Naive B cell (primary cell): Measurements from ENCODE around the gene CXorf49B. TPM values are rescaled to one million over a fixed set of nuclear protein-coding genes. Genes with fewer than 3 reads are reported as not detected.
"Not testable (repeated sequence)": the region's sequence is repeated elsewhere in the genome, so short reads cannot be mapped to it uniquely, and the experiment has no call there.

Experiments
- ATAC-seq, 2 donors: fragments of 150-1000 bp; cut with Tn5 transposase; 2 replicates each; pipeline ENCODE4 v1.10.0; 2021; ENCODE audit warnings: low read depth in 2 of 2, mild to moderate bottlenecking in 2 of 2, moderate library complexity in 2 of 2
- DNase-seq: peaks from one replicate; pipeline ENCODE4 v3.0.0; 2022
- H3K27ac Mint-ChIP-seq, 6 donors: one replicate each; pipeline ENCODE4 v1.8.0; 2020 to 2022; ENCODE audit warnings: mild to moderate bottlenecking in 6 of 6, mixed read lengths in 6 of 6, moderate library complexity in 5 of 6, inconsistent platforms in 2 of 6
- H3K27me3 Mint-ChIP-seq, 3 donors: one replicate each; pipeline ENCODE4 v1.8.0; 2021 to 2022; ENCODE audit warnings: mixed read lengths in 3 of 3, mild to moderate bottlenecking in 1 of 3
- H3K36me3 Mint-ChIP-seq, 2 donors: one replicate each; pipeline ENCODE4 v1.8.0; 2020 to 2022; ENCODE audit warnings: mixed read lengths in 2 of 2, inconsistent platforms in 1 of 2, mild to moderate bottlenecking in 1 of 2
- H3K4me1 Mint-ChIP-seq, 3 donors: one replicate each; pipeline ENCODE4 v1.8.0; 2020 to 2022; ENCODE audit warnings: mixed read lengths in 3 of 3, inconsistent platforms in 1 of 3, mild to moderate bottlenecking in 1 of 3, moderate library complexity in 1 of 3
- H3K4me3 Mint-ChIP-seq, 8 donors: one replicate each; pipeline ENCODE4 v1.8.0; 2020 to 2022; ENCODE audit warnings: mild to moderate bottlenecking in 8 of 8, mixed read lengths in 8 of 8, moderate library complexity in 8 of 8, inconsistent platforms in 2 of 8
- H3K9me3 Mint-ChIP-seq, 7 donors: one replicate each; pipeline ENCODE4 v1.8.0; 2020 to 2022; ENCODE audit warnings: mixed read lengths in 7 of 7, mild to moderate bottlenecking in 5 of 7, inconsistent platforms in 2 of 7, moderate library complexity in 1 of 7
- polyA plus RNA-seq, 6 donors: library from polyadenylated mRNA; unstranded; fragments of 300-500 nt; fragmentation: Illumina TruSeq; gene quantifications; one replicate each; pipeline ENCODE4 v1.2.3, GENCODE V29; 2021; ENCODE audit warnings: low read depth in 6 of 6

Gene CXorf49B
- polyA plus RNA-seq: not detected

DNA sequence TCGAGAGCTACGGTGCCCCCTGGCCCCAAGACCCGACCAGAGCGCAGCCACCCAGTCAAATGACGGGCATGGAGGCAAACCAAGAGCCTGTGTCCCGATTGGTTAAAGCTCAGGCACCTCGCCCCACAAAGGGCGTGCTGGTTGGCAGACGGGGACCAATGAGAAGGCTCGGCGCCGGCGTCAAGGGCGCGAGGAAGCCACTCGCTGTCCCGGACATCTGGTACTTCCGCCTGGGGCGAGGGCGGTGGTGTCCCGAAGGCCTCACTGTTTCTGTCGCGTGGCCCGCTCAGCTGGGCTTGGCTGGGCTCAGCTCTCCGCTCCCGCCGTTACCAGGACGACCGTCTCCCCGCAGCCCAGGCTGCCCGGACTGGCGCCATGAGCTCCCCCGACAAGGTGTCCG is at the start of gene CXorf49B:
CXorf49B (plus strand) TSS at position 301 of the 400 bp plus-strand sequence; CDS start at position 376, 75 bp downstream.
- not testable (repeated sequence) for ATAC-seq, H3K36me3 Mint-ChIP-seq, H3K27me3 Mint-ChIP-seq

DNA sequence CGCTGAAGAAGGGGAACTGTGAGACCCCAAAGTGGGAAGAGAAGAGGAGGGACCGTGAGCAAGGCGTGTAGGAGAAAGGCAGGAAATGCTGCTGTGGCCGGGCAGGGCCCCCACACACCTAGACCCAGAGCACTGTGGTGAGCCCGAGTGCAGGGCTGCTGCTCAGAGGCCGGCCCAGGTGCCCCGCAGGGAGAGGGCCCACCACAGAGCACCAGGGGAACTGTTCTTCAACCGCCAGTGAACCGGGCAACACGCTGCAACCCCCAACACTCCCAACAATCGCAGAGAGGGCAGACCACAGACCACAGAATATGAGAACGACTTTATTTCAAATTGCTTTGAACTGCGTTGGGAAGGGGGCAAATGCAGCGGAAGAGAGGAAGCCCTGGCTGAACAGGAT is 49.1 kb upstream of the CXorf49B start:
- not testable (repeated sequence) for H3K4me1 Mint-ChIP-seq, H3K27me3 Mint-ChIP-seq

More for the DNA sequence above, at the start of gene CXorf49B:
- not testable (repeated sequence) for H3K9me3 Mint-ChIP-seq, H3K4me1 Mint-ChIP-seq, H3K27ac Mint-ChIP-seq, H3K4me3 Mint-ChIP-seq, DNase-seq

DNA sequence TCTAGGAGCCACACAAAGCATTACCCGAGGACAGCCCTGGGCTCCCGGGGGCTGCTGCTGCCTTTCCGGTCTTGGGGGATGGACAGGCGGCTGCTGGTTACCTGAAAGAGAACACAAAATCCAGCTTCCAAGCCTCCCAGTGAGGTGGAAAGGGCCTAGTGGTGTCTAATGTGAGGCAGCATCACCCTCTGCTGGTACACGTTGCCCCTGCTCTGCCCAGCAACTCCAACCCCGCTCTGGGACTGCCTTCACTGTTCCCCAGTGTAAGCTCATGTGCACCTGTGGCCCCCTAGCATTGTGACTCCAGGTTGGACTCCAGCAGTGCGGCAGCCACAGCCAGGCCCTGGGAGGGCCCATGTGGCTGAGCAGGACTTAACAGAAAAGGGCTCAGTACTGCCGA is 47.6 kb upstream of the CXorf49B start:
- not testable (repeated sequence) for DNase-seq, H3K4me1 Mint-ChIP-seq, H3K27me3 Mint-ChIP-seq, H3K4me3 Mint-ChIP-seq, H3K36me3 Mint-ChIP-seq, ATAC-seq, H3K9me3 Mint-ChIP-seq, H3K27ac Mint-ChIP-seq

More for the DNA sequence above, 49.1 kb upstream of the CXorf49B start:
- H3K4me3 Mint-ChIP-seq, ATAC-seq, H3K27ac Mint-ChIP-seq, H3K36me3 Mint-ChIP-seq, DNase-seq, H3K9me3 Mint-ChIP-seq: not testable (repeated sequence)

DNA sequence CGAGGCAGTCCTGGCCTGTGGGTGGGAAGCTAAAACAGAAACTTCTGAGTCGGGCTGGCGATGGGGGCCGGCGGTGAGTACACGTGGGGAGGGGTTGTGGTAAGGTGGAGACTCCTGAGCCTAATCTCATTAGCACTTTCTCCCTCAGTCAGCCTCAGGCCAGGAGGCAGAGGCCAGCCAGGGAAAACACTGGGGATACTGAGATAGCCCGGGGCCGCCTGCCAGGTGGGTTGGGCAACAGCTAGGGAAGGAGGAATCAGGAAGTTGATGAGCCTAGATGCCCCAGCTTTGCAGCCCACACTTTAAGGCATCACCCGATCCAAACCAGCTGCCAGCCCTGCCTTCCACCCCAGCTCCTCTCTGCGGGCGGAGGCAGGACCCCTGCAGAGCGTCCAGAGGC is 46.8 kb upstream of the CXorf49B start:
- H3K4me3 Mint-ChIP-seq, H3K27me3 Mint-ChIP-seq, ATAC-seq, H3K4me1 Mint-ChIP-seq, H3K36me3 Mint-ChIP-seq, H3K27ac Mint-ChIP-seq, H3K9me3 Mint-ChIP-seq, DNase-seq: not testable (repeated sequence)

DNA sequence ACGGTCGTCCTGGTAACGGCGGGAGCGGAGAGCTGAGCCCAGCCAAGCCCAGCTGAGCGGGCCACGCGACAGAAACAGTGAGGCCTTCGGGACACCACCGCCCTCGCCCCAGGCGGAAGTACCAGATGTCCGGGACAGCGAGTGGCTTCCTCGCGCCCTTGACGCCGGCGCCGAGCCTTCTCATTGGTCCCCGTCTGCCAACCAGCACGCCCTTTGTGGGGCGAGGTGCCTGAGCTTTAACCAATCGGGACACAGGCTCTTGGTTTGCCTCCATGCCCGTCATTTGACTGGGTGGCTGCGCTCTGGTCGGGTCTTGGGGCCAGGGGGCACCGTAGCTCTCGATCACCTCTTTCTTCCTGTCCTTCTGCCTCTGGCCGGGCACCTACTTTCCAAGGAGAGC is 45.0 kb upstream of the CXorf49B start, which contains the start of gene CXorf49:
CXorf49 (minus strand) TSS at position 101 of the 400 bp plus-strand sequence. CDS start 134 bp downstream, outside the sequence.
- not testable (repeated sequence) for H3K36me3 Mint-ChIP-seq, H3K27ac Mint-ChIP-seq, ATAC-seq, H3K4me1 Mint-ChIP-seq, H3K27me3 Mint-ChIP-seq, DNase-seq, H3K4me3 Mint-ChIP-seq, H3K9me3 Mint-ChIP-seq

DNA sequence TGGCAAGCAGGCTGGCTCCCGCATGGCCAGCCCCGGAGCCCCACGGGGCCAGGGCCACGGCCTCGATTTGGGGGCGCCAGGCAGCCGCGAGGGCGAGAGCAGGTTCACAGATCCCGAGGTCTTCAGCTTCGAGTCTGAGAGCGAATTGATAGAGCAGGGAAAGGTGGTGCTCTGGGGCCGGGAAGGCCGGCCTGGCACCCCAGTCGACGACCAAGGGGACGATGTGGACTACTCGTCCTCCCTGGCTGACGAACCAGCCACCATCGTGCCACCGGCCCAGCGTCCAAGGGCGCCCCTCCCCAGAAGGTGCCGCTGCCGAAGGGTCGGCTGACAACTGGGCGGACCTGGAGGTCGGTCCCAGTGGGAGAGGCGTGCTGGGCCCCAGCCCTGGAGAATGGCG is 44.0 kb upstream of the CXorf49B start:
- not testable (repeated sequence) for DNase-seq, H3K9me3 Mint-ChIP-seq

DNA sequence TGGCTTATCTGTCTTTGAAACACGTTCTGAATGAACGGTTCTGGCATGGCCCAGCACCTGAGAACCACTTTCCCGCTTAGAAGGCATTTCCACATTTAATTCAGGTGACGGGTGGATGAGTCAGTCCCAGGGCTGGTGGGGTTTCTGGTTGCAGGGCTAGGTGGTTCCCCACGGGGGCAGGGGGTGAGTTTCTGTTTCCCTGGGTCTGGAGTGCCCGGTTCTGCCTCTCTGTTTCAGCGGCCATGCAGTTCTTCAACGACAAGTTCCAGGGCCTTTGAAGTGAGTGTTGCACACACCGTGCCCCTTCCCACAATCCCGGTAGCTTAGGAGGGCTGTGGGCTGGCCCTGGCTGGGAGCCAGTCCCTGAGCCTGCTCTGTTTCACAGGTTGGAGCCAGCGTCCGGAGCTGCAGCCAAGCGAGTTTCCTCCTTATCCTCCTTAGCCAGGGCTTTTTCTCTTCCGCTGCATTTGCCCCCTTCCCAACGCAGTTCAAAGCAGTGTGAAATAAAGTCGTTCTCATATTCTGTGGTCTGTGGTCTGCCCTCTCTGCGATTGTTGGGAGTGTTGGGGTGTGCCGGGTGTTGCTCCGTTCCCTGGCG is 42.8 kb upstream of the CXorf49B start:
- H3K9me3 Mint-ChIP-seq, H3K27ac Mint-ChIP-seq, H3K4me1 Mint-ChIP-seq: not testable (repeated sequence)

More for the DNA sequence above, 44.0 kb upstream of the CXorf49B start:
- H3K27ac Mint-ChIP-seq, H3K36me3 Mint-ChIP-seq, ATAC-seq, H3K4me3 Mint-ChIP-seq, H3K27me3 Mint-ChIP-seq, H3K4me1 Mint-ChIP-seq: not testable (repeated sequence)

DNA sequence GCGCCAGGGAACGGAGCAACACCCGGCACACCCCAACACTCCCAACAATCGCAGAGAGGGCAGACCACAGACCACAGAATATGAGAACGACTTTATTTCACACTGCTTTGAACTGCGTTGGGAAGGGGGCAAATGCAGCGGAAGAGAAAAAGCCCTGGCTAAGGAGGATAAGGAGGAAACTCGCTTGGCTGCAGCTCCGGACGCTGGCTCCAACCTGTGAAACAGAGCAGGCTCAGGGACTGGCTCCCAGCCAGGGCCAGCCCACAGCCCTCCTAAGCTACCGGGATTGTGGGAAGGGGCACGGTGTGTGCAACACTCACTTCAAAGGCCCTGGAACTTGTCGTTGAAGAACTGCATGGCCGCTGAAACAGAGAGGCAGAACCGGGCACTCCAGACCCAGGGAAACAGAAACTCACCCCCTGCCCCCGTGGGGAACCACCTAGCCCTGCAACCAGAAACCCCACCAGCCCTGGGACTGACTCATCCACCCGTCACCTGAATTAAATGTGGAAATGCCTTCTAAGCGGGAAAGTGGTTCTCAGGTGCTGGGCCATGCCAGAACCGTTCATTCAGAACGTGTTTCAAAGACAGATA is 2.4 kb upstream of the CXorf49B start:
- not testable (repeated sequence) for H3K27ac Mint-ChIP-seq

More for the DNA sequence above, 42.8 kb upstream of the CXorf49B start:
- H3K27me3 Mint-ChIP-seq, H3K36me3 Mint-ChIP-seq, H3K4me3 Mint-ChIP-seq, DNase-seq, ATAC-seq: not testable (repeated sequence)

DNA sequence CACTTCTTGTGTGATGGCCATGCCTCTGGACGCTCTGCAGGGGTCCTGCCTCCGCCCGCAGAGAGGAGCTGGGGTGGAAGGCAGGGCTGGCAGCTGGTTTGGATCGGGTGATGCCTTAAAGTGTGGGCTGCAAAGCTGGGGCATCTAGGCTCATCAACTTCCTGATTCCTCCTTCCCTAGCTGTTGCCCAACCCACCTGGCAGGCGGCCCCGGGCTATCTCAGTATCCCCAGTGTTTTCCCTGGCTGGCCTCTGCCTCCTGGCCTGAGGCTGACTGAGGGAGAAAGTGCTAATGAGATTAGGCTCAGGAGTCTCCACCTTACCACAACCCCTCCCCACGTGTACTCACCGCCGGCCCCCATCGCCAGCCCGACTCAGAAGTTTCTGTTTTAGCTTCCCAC is 1.7 kb downstream of the CXorf49B start:
- not testable (repeated sequence) for H3K9me3 Mint-ChIP-seq, H3K27ac Mint-ChIP-seq, DNase-seq, H3K4me1 Mint-ChIP-seq, H3K4me3 Mint-ChIP-seq, H3K27me3 Mint-ChIP-seq, H3K36me3 Mint-ChIP-seq, ATAC-seq

More for the DNA sequence above, 2.4 kb upstream of the CXorf49B start:
- H3K4me1 Mint-ChIP-seq, H3K36me3 Mint-ChIP-seq, DNase-seq, ATAC-seq, H3K4me3 Mint-ChIP-seq, H3K27me3 Mint-ChIP-seq, H3K9me3 Mint-ChIP-seq: not testable (repeated sequence)

DNA sequence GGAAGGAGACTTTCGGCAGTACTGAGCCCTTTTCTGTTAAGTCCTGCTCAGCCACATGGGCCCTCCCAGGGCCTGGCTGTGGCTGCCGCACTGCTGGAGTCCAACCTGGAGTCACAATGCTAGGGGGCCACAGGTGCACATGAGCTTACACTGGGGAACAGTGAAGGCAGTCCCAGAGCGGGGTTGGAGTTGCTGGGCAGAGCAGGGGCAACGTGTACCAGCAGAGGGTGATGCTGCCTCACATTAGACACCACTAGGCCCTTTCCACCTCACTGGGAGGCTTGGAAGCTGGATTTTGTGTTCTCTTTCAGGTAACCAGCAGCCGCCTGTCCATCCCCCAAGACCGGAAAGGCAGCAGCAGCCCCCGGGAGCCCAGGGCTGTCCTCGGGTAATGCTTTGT is 2.5 kb downstream of the CXorf49B start:
- not testable (repeated sequence) for H3K27ac Mint-ChIP-seq, H3K4me1 Mint-ChIP-seq, DNase-seq, H3K4me3 Mint-ChIP-seq, H3K27me3 Mint-ChIP-seq, H3K9me3 Mint-ChIP-seq, ATAC-seq, H3K36me3 Mint-ChIP-seq

DNA sequence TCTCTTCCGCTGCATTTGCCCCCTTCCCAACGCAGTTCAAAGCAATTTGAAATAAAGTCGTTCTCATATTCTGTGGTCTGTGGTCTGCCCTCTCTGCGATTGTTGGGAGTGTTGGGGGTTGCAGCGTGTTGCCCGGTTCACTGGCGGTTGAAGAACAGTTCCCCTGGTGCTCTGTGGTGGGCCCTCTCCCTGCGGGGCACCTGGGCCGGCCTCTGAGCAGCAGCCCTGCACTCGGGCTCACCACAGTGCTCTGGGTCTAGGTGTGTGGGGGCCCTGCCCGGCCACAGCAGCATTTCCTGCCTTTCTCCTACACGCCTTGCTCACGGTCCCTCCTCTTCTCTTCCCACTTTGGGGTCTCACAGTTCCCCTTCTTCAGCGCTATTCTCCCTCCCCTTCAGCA is 4.0 kb downstream of the CXorf49B start:
- DNase-seq, H3K9me3 Mint-ChIP-seq, H3K27me3 Mint-ChIP-seq, H3K4me1 Mint-ChIP-seq, H3K27ac Mint-ChIP-seq, ATAC-seq, H3K4me3 Mint-ChIP-seq, H3K36me3 Mint-ChIP-seq: not testable (repeated sequence)

DNA sequence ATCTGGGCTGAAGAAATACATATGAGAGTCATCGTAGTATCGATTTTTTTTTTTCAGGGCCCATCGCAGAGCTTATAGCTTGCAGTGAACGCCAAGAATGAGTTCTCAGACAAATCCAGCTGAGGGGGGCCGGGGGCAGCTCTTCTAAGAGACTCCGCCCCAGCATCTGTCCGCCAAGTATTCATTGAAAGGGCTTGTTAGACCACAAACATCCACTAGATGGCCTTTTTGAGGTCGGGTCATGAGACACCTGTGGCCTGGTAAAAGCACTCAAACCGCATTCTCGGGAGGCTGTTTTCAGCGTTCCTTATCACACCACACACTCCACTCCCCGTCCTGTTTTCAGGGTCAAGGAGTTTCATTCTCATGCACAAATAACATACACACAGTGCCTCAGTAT is 15.2 kb downstream of the CXorf49B start:
- not testable (repeated sequence) for H3K27me3 Mint-ChIP-seq, H3K27ac Mint-ChIP-seq, DNase-seq, H3K4me3 Mint-ChIP-seq, H3K4me1 Mint-ChIP-seq, H3K36me3 Mint-ChIP-seq, H3K9me3 Mint-ChIP-seq
- ATAC-seq: peak; percentile 51 to 59

DNA sequence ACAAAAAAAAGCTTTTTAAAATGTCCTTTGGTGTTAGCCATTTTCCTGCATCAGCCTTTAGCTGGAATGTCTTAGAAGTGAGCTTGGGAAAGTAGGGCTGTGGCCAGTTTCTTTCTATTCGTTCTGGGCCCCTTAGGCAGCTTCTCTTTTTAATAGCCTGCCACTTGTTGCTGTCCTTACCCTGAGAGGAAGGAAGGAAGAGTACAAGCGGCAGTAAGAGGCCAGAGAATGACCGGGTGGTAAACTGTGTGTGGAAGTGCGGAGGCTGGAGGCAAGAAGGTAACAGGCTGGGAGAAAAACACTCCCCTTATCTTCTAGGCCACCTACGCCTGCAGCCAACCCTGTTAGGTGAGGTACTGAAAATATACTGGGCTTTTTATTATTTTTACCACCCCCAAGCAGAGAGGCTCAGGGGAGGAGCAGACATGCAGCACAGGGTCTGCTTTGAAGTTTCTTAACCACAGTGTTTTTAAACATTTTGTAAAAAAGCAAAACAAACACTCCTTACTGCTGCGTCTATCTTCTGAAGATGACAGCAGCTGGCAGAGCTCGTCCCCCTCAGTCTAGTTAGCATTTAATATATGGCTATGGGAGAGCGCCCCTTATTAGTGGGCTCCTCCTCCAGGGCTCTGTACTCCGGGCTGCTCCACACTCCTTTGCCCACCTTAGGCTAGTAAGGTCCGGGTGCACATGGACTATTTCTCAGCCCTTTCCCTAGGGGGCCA is 19.2 kb downstream of the CXorf49B start:
- not testable (repeated sequence) for H3K4me3 Mint-ChIP-seq, DNase-seq, H3K36me3 Mint-ChIP-seq, H3K27ac Mint-ChIP-seq, H3K27me3 Mint-ChIP-seq, ATAC-seq, H3K9me3 Mint-ChIP-seq, H3K4me1 Mint-ChIP-seq

DNA sequence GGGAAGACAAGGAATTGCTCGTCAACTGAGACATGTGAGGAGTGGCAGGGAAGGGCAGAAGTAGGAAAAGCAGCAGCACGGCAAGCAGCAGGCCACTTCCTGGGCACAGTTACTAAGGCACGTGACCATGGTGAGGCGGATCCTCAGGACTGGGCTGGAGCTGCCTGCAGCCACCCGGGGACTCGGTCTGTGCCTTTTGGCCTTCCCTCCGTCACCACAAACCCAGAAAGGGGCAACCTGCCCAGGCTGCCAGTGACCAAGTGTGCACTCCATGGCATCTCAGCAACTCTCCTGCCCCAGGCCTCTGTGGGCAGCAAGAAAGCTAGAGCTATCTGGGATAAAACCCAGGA is 19.8 kb downstream of the CXorf49B start:
- not testable (repeated sequence) for H3K4me3 Mint-ChIP-seq, H3K9me3 Mint-ChIP-seq

More for the DNA sequence above, 19.8 kb downstream of the CXorf49B start:
- H3K36me3 Mint-ChIP-seq, H3K4me1 Mint-ChIP-seq, H3K27ac Mint-ChIP-seq, DNase-seq, ATAC-seq, H3K27me3 Mint-ChIP-seq: not testable (repeated sequence)
